NCI-H2029 treated with DMSO at 0.1 percent for 48 hours (cell line): ENCODE results near the gene CDRT4.
"Not testable (repeated sequence)": the region's sequence is repeated elsewhere in the genome, so short reads cannot be mapped to it uniquely, and the experiment has no call there.

Experiments used
- DNase-seq: peaks from one replicate; lab custom pipeline; 2025; lab: John Stamatoyannopoulos, UW

CDRT4 gene

DNA sequence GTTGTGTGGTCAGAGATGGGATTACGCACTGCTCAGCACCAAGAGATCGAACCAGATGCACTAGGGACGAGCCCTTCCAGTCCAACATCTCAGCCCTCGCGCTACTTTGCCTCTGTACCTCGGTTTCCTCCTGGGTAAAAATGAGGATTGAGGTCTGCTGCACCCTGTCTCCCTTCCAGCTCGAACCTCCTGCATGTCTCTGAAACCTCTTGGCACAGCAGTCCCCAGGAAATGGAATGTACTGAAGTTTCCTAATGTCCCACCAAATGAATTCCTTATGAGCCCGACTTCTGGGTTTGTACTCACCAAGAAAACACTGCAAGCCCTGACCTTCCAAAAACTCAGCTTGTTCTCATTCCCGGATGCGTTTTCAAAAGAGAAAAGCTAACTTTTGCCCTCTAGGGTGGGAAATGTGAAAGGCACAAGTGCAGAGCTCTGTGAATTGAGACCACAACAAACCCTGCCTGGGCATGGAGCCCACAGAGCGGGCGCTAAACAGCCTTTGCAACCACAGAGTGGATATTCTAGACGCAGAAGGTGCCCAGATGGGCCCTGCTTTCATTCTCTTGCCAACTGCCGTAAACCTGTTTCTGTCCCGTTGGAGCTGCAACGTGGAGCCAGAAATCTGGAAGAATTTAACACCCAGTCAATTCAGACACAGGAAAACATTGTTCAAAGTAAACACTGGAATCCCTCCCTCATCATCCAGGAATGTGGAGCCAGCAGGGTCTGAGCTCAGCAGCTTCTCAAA is 10.3 kb downstream of the CDRT4 start:
- peak; percentile 43 for DNase-seq

GRCh38 chr17:15456496-15456895 is 10.9 kb downstream of the CDRT4 start:
- no peak for DNase-seq

DNA sequence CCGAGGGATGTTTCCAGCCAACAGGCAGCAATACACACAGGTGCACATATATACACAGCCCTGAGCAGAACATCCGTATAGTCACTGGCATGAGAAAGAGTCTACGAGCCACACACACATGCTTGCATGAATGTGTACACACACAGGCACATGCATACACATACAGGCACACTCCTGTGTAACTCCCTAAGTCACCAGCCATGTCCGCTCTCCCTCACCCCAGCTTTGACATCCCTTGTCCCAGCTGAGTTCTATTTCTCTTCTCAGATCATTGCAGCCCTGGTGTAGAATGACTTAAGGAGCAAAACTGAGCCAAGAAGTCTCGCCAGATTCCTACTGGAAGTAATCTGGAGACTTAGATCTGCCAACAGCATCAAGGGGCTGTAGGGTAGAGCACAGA is 13.1 kb downstream of the CDRT4 start:
- no peak for DNase-seq

DNA sequence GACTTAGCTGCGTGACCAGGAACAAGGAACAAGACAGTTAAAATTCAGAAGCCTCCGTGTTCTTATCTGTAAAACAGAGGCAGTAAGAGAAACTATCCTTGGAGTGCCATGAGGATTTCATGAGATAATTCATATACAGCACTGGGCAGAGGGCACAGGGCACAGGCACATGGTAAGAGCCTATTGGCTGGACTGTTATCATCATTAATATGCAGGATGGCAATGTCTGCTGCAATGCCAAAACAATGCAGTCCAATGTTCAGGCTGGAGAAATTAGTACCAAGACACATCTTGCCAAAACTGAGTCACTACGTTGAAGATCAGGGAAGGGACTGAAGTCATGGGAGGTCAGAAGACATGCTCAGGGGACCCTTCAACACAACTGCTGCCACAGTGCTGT is 13.6 kb downstream of the CDRT4 start:
- no peak for DNase-seq

GRCh38 chr17:15453246-15453645 is 14.2 kb downstream of the CDRT4 start:
- no peak for DNase-seq

GRCh38 chr17:15452746-15453145 is 14.7 kb downstream of the CDRT4 start:
- no peak for DNase-seq

- no peak for DNase-seq
These were observed 15.7 kb downstream of the CDRT4 start for GRCh38 chr17:15451680-15452079.

DNA sequence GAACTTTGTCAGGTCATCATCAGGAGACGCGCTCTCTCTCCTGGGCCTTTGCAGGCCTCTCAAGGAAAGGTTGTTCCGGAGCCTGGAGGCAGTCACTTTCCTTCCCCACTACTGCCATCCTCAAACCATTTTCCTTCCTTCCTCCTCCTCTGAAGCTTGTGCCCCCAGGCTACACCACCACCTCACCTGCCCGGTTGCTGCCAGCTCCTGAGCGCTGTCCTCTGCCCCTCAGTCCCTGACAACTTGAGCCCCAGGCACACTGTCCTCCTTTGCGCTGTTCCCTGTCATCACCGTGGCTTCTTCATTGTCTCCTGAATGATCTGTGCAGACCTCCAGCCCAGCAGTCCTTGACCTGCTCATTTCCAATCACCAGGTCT is 18.9 kb downstream of the CDRT4 start:
- no peak for DNase-seq

- no peak for DNase-seq
These were observed 19.4 kb downstream of the CDRT4 start for GRCh38 chr17:15447928-15448579.

DNA sequence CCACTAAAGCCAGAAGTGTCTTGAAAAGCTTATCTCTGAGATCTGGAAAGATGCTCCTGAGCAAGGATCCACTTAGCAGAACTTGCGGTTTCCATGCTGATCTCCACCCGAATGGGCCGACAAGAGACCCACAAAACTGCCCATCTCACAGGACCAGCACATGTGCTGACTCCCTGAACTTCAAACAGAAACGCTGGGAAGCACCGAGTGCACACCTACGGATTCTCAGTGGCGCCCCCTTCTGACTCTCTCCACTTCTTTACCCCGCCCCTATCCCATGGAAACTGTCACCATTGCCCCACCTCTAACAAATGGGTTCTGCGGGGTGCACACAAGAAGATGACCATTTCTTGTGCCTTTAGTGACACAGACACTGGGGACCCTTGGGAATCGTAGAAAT is 21.4 kb downstream of the CDRT4 start:
- DNase-seq: no peak

- DNase-seq: no peak
These were observed 22.6 kb downstream of the CDRT4 start for GRCh38 chr17:15444805-15445204.

GRCh38 chr17:15442311-15443180 is 24.9 kb downstream of the CDRT4 start:
- no peak for DNase-seq

- DNase-seq: no peak
These were observed 26.1 kb downstream of the CDRT4 start for GRCh38 chr17:15441315-15441714.

- no peak for DNase-seq
These were observed 27.1 kb downstream of the CDRT4 start for GRCh38 chr17:15440347-15440746.

DNA sequence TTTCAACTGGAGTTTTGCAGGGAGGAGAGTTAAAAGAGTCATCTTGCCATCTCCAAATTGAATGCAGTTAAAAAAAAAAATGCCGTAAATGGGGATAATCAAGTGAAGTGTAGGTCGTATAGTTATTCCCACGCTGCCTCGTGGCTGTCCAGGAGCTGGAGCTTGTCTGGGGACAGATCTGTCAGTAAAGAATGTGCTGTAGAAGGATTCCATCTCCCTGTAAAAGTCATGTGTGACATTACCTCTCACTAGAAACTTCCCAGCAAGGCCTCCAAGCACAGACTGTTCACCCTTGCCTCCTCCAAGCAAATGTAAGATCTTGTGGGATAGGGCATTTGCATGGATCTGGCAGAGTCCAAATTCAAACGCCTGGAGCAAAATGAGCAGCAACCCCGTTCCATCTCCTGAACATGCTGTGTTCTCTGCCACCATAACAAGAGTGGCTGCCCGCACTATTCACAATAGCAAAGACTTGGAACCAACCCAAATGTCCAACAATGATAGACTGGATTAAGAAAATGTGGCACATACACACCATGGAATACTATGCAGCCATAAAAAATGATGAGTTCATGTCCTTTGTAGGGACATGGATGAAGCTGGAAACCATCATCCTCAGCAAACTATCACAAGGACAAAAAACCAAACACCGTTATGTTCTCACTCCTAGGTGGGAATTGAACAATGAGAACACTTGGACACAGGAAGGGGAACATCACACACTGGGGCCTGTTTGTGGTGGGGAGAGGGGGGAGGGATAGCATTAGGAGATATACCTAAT is 28.0 kb downstream of the CDRT4 start:
- not testable (repeated sequence) for DNase-seq

GRCh38 chr17:15438491-15439105 is 28.8 kb downstream of the CDRT4 start:
- no peak for DNase-seq

GRCh38 chr17:15437303-15437635 is 30.2 kb downstream of the CDRT4 start:
- no peak for DNase-seq

- DNase-seq: peak; percentile 80
These were observed 30.7 kb downstream of the CDRT4 start for GRCh38 chr17:15436473-15437302.

DNA sequence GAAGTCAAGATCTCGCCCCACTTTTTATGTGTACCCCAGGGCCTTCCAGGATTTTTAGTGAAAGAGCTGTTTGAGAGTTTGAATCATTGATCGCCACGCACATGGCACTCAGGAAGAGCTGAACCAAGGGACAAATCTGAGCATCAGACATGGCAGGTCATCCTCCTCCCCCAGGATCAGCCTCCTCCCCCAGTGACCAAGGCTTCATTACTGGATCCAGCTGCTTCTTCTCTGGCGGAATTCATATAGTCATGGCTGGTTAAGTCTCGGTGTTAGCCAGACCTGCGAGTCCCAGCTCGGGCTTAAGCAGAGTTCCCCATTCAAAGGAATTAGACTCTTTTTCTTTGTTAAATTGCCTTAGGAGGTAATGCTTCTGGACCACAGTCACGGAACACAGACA is 32.5 kb downstream of the CDRT4 start:
- no peak for DNase-seq

- no peak for DNase-seq
These were observed 34.4 kb downstream of the CDRT4 start for GRCh38 chr17:15432807-15433611.
